ENCODE results near the gene PHLDA1. TPM values are rescaled to one million over a fixed set of nuclear protein-coding genes. Genes with fewer than 3 reads are reported as not detected.

The PHLDA1 gene
- total and polyA plus RNA-seq, 2 donors (not counting 3 experiments of a cell fraction or from before 2014, with no cell fraction given) = 14.1 to 30.8 TPM

DNA sequence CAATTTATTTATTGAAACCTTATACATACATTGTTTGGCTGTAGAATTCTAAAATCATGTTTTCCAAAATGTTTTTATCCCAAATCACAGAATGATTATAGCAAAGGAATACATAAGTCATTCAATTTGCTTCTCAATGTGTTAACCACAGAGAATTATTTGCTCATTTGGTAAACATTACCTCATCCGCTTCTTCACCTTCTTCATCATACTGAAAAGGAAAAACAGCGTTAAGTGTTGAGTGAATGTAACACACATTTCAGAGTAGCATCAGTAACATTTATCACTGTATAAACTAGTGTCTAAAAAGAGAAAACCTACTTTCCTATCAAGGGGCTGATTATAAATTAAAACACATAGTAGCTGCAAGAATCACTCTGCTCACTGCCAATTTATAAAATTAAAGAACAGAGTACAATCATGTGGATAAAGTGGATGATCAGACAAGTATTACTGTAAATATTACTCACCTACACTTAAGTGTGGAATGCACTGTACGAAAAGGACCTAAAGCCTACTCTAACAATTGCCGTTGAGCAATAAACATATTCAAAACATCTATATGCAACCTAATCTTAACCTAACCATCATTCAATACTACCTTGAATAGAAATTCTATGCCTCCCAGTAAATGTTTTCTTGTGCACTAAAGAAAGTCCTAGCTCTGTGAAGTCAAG, 18.1 kb upstream of the PHLDA1 start:
- CTCF ChIA-PET = interaction anchor here (0.9 to 1.7 kb wide), 7 partner anchors 13 to 537 kb away, joined by 3 to 7 read pairs (median 4); no protein-coding TSS in a partner anchor
- BruUV-seq (replicated peaks) = no TSS peak

More for the DNA sequence above, 18.1 kb upstream of the PHLDA1 start:
- Histone ChIP-seq H3K9me3 (replicated peaks; ENCODE audit: control insufficient read depth, insufficient read depth, low read length) (no peaks in the 10 kb centered on the region), H3K79me2 (ENCODE audit: control insufficient read depth, insufficient read depth, low read length) (peaks cover 2% of the 10 kb centered on the region), H4K20me1 (replicated peaks; ENCODE audit: control insufficient read depth, extremely low read depth, insufficient read depth, low read length) (no peaks in the 10 kb centered on the region), H2AFZ (ENCODE audit: low read depth, low read length) (no peak overlapping the region), H3K4me1 (ENCODE audit: control insufficient read depth, extremely low read depth, insufficient read depth, low read length) (no peaks in the 10 kb centered on the region), H3K9me1 (replicated peaks; ENCODE audit: control insufficient read depth, extremely low read depth, insufficient read depth, low read length) (no peaks in the 10 kb centered on the region), H3K36me3 (ENCODE audit: control insufficient read depth in 2 of 2, extremely low read depth in 1 of 2, insufficient read depth in 2 of 2, low read length in 2 of 2) (peaks cover 9 to 36% of the 10 kb centered on the region in 2 experiments), H3K9ac (replicated peaks; ENCODE audit: extremely low read depth, insufficient read depth, low read length) (no peak overlapping the region), H3K27ac (ENCODE audit: insufficient read depth, low read depth, low read length) (no peak overlapping the region), H3K4me2 (ENCODE audit: insufficient read depth, low read length) (no peak overlapping the region), H3K4me3 (replicated peaks in 1 of 3; ENCODE audit: insufficient read depth in 1 of 3, low read depth in 1 of 3, low read length in 3 of 3) (no peak overlapping the region), H3K27me3 (ENCODE audit: control insufficient read depth in 2 of 2, insufficient read depth in 2 of 2, low read length in 2 of 2) (no peaks in the 10 kb centered on the region)
- DNase-seq (ENCODE audit: low read depth, low spot score) (no peak), FAIRE-seq (no peak)
- TF ChIP-seq FOS (IDR thresholded peaks at IDR 0.05; ENCODE audit: borderline replicate concordance, insufficient read depth, low read length) (no peak), EZH2 (IDR thresholded peaks at IDR 0.05; ENCODE audit: borderline replicate concordance, low read depth, low read length, severe bottlenecking) (no peak), POLR2A (IDR thresholded peaks at IDR 0.05; ENCODE audit: low read depth, low read length) (no peak), POLR2AphosphoS5 (IDR thresholded peaks at IDR 0.05; ENCODE audit: insufficient read depth, low read depth, low read length) (no peak), GATA2 (IDR thresholded peaks at IDR 0.05; ENCODE audit: insufficient read depth, insufficient read length, low read depth, low read length) (no peak), MYC (IDR thresholded peaks at IDR 0.05; ENCODE audit: low read depth, low read length) (no peak), JUN (IDR thresholded peaks at IDR 0.05; ENCODE audit: borderline replicate concordance, insufficient read depth, insufficient read length, low read depth) (no peak)
- TF ChIP-seq, protein P1, sequence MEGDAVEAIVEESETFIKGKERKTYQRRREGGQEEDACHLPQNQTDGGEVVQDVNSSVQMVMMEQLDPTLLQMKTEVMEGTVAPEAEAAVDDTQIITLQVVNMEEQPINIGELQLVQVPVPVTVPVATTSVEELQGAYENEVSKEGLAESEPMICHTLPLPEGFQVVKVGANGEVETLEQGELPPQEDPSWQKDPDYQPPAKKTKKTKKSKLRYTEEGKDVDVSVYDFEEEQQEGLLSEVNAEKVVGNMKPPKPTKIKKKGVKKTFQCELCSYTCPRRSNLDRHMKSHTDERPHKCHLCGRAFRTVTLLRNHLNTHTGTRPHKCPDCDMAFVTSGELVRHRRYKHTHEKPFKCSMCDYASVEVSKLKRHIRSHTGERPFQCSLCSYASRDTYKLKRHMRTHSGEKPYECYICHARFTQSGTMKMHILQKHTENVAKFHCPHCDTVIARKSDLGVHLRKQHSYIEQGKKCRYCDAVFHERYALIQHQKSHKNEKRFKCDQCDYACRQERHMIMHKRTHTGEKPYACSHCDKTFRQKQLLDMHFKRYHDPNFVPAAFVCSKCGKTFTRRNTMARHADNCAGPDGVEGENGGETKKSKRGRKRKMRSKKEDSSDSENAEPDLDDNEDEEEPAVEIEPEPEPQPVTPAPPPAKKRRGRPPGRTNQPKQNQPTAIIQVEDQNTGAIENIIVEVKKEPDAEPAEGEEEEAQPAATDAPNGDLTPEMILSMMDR (IDR thresholded peaks at IDR 0.05; ENCODE audit: extremely low read depth in 1 of 2, insufficient read depth in 1 of 2, low read depth in 1 of 2, low read length in 2 of 2) = no peak
- TF ChIP-seq, protein P2, sequence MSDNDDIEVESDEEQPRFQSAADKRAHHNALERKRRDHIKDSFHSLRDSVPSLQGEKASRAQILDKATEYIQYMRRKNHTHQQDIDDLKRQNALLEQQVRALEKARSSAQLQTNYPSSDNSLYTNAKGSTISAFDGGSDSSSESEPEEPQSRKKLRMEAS (IDR thresholded peaks at IDR 0.05; ENCODE audit: insufficient read depth, insufficient read length) = no peak
- dilution Hi-C loops (cut with MboI; ENCODE audit: extremely low pct_ligation_motif_present, low sequenced_read_pairs) = loop anchor here (25.0 kb wide), 1 partner anchor 537 kb away; the partner anchor contains the start of gene KRR1
- POLR2A ChIA-PET = no interaction called here
- intact Hi-C loops (cut with micrococcal nuclease) = loop anchor here (2.0 kb wide), 1 partner anchor 31 kb away; no protein-coding TSS in a partner anchor
